NCI-H774 (cell line): ENCODE measurements around the gene ABCA1.

ENCODE experiments used
- DNase-seq: peaks from one replicate; lab custom pipeline; 2025; lab: John Stamatoyannopoulos, UW

Gene ABCA1

DNA sequence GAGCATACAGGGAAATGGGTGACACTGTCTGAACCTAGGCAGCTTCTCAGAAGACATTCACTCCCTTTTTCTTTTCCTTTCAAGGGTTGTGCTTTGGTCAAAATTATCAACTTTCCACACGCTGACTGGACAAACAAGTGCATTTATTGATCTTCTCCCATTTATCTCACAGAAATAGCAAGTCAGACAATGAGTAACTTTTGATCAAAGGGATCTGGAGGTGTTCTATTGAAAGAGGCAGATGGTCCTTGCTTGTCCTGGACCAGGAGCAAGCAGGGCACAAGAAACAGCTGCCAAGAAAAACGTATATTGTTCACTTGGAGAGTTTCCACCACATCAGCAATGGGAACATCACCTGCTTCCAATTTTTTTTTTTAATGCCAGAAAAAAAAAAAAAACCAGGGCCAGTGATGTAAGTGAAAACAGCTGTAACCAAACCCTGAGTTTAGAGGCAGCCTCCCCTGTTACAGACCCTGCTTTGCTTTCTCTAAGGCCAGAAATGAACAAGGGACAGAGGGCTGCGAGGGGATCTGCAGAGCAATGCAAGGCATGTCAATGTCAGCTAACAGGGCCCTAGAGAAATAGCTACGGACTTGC lies 84.2 kb downstream of the ABCA1 start:
- no peak for DNase-seq

DNA sequence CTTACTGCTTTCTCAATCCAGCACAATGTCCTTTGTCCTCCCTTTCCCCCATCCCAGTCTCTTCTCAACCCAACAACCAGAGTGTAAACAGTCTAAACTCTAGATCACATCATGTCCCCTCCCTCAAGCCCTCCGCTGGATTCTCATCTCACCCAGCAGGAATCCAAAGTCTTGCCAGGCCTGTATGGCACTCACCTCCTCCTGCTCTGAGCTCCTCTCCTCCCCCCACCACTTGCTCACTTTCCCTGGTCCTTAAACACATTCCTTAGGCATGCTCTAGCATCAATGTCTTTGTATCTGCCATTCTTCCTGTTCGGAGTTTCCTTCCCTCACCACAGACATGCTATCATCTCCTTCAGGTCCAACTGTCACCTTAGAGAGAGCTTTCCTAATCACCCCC lies 85.3 kb downstream of the ABCA1 start:
- no peak for DNase-seq

DNA sequence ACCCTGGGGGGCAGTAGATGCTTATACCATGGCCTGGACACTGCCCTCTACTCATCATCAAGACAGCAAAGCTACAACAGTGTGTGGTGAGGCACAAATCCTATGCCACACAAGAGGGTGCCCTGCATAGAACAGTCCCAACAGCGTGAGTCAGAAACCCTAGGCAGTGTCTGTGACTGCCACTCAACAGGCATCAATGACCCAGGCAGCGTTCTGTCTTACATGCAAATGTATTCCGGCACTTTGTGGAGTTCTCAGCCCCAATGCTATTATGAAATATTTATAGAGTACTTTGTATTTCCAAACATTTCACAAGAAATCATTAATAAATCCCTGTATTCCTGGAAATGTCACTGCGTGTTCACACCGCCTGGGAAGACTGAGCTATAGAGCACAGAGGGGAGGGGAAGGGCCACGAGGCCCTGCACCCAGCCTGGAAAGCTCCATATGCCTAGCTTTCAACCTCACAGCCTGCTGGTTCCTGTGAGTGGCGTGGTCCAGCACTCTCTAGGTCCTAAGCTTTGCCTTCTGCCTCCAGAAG lies 86.3 kb downstream of the ABCA1 start:
- no peak for DNase-seq

DNA sequence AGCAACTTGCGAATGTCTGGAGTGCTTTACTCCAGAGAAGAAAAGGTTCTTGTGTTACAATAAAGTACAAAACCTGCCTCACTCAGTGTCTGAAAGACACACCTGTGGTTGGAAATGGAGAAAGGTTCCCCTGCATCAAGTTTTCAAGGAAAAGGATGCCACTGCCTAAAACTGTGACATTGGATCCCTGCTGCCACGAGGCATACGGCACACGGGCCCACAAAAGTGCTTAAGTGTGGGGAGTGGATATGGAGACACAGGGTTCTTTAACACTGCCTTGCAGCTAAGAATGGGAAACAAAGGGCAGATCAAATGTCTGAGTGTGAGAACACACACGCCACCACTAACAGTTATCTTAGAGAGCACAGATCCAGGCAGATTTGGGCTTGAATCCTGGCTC lies 89.0 kb downstream of the ABCA1 start:
- no peak for DNase-seq

DNA sequence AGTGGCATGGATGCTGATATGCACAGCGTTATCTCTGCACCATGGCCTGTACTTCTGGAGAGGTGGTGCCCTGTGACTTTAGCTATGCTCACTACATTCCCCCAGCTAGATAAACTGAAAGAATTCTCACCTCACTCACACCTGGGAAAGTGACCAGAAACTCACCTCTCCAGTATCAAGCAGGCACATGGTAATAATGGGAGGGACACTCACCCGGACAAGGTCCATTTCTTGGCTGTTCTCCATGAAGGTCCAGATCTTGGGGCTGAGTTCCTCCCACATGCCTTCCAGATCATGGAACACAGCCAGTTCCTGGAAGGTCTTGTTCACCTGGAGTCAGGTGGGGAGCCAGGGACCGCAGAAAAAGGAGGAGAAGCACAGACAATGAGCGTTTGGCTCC lies 91.2 kb downstream of the ABCA1 start:
- no peak for DNase-seq

DNA sequence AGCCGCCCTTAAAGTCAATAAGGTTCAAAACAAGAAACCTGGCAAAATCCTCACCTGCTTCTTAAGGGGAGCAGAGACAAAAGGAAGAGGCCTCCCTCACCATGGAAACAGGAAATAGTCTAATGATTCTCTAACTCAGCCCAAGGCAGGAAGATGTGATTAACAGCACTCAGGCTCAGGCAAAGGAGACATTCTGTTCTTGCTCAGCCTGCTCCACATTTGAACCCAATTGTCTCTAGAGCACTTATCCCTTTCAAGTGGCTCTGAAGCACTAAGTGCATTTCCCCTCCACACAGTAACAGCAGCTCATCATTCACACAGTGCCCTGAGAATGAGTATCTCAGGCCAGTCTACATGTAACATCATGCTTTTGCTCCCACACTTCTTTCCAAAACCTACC lies 91.7 kb downstream of the ABCA1 start:
- no peak for DNase-seq

DNA sequence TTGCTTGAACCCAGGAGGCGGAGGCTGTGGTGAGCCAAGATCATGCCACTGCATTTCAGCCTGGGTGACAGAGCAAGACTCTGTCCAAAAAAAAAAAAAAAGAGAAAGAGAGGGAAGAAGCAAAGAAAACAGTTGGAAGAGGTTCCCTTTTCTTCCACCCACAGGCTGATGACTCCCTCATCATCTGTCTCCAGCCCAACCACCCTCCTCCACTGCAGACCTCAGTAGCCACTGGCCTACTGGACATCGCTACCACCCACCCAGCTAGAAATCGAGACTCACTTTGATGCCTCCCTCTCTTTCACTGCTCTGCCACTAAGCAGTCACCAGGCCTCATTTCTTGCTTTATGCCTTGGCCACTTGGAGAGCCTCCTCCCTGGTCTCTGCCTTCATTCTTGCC lies 92.8 kb downstream of the ABCA1 start:
- DNase-seq: no peak

DNA sequence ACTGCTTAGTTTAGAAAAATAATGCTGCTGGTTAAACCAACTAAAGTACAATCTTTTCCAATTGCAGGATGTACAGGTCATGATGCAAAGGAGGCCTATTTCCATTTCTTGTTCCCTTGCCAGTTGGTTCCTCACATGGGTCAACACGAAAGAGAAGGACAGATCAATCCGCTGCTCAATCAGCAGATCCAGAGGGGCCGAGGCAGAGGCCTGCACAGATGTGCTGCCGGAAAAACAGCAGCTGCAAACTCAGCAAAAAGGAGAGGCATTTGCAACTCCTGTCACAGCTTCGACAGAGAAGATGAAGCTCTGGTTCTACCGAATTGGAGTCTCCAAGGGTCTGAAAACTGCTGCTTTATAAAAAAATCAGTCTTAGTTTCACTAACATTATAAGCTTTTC lies 94.3 kb downstream of the ABCA1 start:
- DNase-seq: no peak

DNA sequence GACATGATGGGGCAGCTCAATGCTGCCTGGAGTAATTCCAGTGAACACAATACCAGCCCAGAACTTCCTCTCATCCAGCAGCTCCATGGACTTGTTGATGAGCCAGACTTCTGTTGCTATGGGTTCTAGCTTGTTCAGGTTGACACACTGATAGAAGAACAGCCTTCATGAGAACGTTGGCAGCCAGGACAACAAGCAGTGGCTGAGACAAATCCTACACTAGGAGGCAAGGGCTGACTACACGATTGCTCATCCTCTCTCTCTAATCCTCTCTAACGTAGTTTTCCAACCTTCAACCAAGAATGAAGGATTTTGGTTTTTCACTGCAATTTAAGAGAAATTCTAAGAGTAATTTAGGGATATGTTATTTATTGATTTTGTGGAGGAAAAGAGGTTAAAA lies 96.3 kb downstream of the ABCA1 start:
- DNase-seq: no peak

DNA sequence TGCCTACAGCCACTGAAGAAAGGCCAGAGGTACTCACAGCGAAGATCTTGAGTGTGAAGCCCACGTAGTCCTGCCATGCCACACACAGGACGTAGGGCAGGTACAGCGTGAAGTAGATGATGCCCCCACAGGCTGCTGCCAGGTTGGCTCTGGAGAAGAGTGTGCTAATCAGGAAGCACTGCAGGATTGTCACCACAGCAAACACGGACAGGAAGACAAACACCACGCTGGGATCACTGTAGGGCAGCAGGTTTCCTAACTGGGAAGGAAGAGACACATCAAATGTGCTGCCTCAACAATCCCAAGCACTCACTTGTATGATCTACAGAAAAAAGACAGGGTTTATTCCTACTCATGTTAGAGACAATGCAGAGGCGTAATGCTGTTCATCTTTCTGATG lies 101.0 kb downstream of the ABCA1 start:
- DNase-seq: no peak

DNA sequence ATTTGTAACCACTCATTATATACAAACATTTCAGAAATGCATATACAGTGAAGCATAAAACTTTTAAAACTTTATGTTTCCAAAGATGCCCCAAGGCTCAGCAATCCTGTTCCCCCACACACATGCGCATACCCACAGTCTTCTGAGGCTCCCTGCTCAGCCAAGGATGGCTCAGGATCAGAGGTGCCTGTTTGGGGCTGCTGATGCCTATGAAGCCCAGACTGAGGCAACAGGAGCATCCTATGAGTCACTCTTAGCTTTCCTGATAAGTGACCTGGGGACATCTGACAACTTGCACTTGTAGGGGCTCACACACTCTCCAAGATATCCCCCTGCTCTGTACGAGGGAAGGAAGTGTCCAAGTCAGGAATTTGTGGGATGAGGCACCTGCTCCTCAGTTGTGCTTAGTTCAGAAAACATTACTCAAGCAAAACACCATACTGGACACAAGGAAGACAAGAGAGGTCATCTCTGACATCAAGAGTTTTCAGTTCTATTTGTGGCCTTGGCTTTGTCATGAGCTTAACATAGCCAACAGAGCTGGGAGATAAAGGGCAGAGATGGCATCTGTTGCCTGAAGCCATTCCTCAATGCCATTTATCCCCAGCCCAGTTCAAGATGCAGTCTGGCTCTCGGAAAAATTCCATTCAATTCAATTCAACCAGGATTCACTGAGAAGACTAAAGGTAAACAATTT lies 101.7 kb downstream of the ABCA1 start:
- no peak for DNase-seq

DNA sequence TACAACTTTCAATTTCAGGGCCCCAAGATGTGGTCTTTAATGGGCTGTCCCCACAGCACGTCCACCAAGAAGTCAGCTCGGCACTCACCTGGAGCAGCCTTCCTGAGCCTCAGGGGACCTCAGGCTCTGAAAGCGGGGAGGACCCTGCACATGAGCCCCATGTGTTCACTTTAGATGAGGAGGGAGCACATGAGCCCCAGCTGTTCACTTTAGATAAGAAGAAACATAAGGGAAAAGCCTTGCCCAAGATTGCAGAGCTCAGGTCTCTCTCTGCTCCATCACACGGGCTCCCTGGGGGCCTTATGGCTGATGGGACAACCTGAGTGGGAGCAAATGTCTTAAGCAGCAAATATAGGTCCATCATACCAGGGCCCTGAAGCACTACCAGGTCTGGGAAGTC lies 107.6 kb downstream of the ABCA1 start:
- no peak for DNase-seq

DNA sequence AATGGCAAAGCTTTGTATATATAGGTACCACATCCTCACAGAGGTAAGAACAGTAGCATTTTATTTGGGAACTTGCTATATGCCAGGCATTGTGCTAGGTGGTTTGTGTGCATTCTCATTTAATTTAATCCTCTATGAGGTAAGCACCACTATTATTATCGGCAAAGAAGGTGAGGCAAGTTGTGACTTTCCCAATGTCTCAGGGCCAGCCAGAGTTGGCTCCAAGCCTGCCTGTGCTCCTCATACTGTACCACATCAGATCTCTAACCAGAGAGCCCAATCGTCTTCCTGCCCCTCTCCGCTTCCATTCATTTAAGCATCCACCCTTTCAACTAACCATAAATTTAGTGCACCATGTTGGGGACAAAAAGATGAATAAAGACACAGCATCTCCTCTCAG lies 108.9 kb downstream of the ABCA1 start:
- no peak for DNase-seq

DNA sequence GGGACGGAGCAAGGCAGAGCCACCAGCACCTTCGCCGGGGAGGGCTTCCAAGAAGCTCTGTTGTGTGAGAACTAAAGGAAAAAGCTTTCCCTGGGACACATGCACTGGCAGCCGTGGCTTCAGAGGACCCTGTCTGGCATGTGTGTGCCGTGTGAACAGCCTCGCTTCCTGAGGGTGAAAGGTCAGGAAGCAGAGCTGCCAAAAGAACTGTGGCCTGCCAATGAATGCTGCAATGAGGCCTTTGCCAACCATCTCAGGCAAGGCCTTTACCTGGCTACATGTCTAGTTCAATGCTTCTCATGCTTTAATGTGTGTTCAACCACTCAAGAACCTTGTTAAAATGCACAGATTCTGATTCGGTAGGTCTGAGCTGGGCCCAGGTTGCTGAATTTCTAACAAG lies 110.5 kb downstream of the ABCA1 start:
- no peak for DNase-seq

DNA sequence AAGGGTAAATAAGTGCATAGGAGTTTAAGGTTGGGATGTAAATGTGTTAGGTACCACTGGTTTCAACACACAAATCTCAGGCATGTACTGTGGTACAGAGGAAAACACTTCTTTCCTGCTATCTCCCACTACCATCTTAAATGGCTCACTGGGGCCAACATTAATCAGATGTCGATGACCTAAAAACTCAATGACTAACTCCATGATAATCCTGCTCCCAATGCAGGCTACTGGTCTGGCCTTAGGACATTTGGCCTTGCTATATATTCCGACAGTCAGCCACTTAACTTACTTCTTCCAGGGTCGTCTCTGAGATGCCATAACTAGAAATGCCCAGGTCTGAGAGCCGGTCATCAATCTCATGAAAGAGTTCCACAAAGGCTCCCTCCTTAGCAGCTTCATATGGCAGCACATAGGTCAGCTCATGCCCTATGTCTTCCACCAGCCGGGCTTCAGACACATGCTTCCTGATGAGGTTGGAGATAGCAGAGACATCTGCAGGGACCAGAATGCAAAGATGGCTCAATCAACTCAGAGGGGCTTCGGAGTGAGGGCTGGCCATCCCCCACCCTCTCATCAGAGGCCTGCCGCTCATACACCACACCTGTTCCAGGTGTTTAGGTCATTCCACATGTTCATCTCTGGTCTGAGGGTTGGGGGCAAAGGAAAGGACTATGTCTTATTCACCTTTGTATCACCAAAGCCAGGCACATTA lies 111.9 kb downstream of the ABCA1 start:
- no peak for DNase-seq

DNA sequence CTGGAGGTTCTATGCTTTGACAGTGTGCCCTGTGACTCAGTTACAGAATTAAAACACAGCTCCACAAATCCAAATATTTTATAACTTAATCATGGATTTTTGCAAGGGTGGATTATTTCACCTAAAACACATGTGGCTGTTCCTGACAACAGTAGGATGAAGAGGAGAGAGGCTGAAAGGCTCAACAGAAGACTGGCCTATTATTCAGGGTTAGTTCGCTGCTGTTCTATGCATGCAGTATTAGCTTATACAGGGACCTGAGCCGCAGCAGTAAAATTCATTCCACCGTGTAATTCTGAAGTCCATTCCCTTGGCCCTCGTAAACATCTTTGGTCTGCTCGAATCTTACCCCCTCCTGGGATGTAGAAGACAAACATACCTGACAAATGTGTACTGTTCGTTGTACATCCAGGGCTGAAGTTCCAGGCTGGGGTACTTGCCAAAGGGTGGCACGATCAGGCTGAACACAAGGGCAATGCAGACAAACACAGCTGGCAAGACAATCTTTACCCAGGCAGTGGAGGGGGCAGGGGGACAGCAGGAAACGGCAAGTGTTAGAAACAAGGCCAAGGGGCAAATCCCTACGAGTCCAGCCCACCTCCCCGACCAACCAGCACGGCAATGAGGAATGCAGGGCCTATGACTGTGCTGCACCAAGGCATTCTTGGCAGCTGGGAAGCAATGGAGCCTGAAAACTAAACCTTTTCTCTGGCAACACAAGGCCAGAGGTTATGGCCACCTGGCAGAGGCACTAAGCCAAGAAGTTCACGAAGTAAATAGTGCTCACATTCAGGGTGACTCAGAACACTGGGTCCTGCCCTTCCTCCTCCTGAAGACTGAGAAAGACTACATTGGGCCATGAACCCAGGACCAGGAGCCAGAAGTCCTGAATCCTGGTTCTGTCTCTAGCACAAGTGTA lies 117.3 kb downstream of the ABCA1 start:
- DNase-seq: no peak

DNA sequence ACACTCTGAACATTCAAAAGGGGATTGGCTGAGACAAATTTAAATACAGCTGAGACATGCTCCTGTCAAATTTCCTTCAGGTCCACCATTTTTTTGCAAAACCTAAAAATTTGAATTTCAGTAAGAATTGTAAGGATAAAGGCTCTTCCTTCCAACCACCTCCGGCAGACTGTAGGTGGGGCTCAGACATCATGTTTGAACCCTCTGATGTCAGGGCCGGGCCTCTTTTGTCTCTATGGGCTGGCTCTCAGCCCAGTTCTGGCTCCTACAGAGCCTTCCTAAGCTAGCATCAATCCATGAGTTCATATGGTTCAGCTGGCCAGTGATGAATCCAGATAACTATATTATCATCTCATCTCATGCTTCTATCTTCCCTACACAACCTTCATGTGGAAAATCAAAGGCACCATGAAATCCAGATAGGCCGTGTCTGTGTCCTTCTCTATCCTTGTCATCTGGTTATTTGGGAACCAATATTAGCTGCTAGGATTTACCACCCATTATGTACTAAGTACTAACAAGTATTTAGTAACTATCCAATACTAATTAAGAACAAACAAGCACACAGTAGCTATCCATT lies 119.8 kb downstream of the ABCA1 start:
- peak; percentile 49 for DNase-seq

DNA sequence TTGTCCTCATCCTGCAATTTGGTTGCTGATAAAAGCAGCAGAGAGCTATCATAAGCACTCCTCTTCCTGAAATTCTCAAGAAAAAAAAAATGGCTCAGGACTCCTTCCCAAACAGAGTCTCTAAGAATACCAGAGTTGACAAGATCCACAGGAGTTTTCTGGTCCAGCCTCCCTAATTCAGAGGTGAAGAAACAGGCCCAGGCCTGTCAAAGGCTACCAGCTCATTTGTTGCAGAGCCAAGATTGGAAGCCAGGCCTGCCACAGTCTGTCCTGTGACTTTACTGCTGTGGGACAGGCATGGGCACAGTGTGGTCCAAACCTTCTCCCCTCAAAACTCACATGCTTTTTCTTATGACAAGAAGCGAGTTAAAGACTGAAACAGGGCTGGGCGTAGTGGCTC lies 122.5 kb downstream of the ABCA1 start:
- no peak for DNase-seq

DNA sequence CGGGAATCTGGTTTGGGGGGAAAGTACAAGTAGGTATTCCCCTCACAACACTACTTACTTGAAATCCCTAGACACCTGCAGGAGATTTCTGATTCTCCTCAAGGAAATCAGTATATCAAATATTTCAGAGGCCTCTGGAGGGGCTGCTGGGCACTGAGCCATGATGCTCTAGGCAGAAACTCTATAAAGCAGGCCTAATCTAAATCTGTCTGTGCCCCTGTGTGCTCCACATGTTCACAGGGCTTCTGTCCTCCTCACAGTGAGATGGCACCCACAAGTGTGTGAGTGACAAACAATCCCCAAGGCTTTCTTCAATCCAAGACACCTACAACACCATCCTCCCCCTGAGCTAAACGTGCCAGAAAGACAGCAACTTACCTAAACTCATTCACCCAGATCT lies 125.0 kb downstream of the ABCA1 start:
- no peak for DNase-seq

DNA sequence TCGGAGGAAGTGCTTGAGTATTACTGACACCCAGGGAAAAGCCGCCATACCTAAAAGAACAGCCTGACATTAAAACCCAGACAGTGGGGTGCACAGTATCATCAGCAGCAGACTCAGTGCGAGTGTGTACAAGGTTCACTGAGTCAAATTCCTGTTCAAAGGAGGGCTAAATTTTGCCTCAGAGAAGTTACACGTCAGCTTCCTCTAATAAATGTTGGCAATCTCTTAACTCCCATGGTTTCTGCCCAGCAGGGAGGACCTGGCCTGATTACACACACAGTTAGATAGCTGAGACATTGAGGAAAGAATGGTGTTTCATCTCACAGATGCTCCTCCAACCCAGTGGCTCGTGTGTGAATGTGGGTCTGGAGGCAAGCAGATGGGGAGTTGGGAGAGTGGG lies 125.8 kb downstream of the ABCA1 start:
- no peak for DNase-seq

DNA sequence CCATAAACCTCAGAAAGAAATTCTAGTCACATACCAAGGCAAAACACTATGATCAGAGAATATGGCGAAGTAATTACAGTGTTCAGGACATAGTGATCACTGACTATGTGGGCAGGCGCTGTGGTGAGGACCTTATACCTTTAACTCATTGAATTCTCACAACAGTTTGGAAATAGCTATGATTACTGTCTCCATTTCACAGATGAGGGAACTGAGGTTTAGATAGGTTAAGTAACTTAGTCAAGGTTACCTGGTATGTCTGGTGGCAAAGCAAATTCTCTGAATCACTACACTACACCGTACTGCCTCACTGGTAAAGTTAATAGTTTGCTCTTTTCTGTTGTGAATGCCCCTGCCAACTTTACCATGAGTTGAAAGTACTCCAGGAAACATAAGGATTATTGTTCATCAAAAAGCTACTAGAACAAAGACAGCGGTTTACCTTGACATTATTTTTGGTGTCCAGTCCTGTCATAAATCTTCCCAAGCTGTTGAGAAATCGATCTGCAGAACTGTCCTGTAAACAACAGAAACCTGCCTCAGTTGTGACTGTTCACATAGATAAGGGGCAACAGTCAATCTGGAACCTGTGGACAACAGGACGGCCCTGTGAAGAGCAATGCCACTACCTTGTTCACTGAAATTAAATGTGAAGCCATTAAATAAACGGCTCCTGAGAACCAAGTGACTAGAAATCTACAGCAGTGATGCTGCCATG lies 127.7 kb downstream of the ABCA1 start:
- DNase-seq: no peak
